Mesenchymal stem cell (in vitro differentiated cells and primary cell): ENCODE results near the gene SULT1E1.
A peak's percentile ranks its signal among the peaks of the same experiment; 100 is the strongest.

Experiments used
- DNase-seq: peaks from one replicate; pipeline ENCODE4 v3.0.0-alpha.2; 2013
- H2AFZ ChIP-seq: one replicate; pipeline ENCODE4 v1.6.1; 2013; ENCODE audit warnings: low read depth, mild to moderate bottlenecking, control low read depth, inconsistent platforms, low read length, moderate library complexity
- H2AK5ac ChIP-seq: 2 replicates; pipeline ENCODE4 v1.6.1; 2013; ENCODE audit warnings: low read length, moderate library complexity, mild to moderate bottlenecking, inconsistent platforms; ENCODE audit not compliant: severe bottlenecking
- H2BK120ac ChIP-seq: one replicate; pipeline ENCODE4 v1.6.1; 2013; ENCODE audit warnings: low read depth, mild to moderate bottlenecking, inconsistent platforms, low read length, moderate library complexity
- H2BK12ac ChIP-seq, 2 experiments: one replicate each; pipeline ENCODE4 v1.6.1; 2013; ENCODE audit warnings: inconsistent platforms in 2 of 2, low read length in 2 of 2, mild to moderate bottlenecking in 2 of 2, moderate library complexity in 2 of 2, control low read depth in 1 of 2
- H2BK15ac ChIP-seq: one replicate; pipeline ENCODE4 v1.6.1; 2013; ENCODE audit warnings: mild to moderate bottlenecking, low read depth, inconsistent platforms; ENCODE audit not compliant: poor library complexity, severe bottlenecking
- H2BK5ac ChIP-seq: 2 replicates; pipeline ENCODE4 v1.6.1; 2013; ENCODE audit warnings: low read depth, mild to moderate bottlenecking, low read length, control low read depth, inconsistent platforms; ENCODE audit not compliant: poor library complexity, severe bottlenecking
- H3K14ac ChIP-seq, 2 experiments: one replicate each; pipeline ENCODE4 v1.6.1; 2013; ENCODE audit warnings: inconsistent platforms in 2 of 2, low read length in 2 of 2, control low read depth in 1 of 2, mild to moderate bottlenecking in 1 of 2, moderate library complexity in 1 of 2
- H3K18ac ChIP-seq, 2 experiments: one replicate each; pipeline ENCODE4 v1.6.1; 2013; ENCODE audit warnings: inconsistent platforms in 2 of 2, low read length in 2 of 2, control low read depth in 1 of 2, low read depth in 1 of 2, mild to moderate bottlenecking in 1 of 2
- H3K23ac ChIP-seq, 2 experiments: one replicate each; pipeline ENCODE4 v1.6.1; 2013; ENCODE audit warnings: inconsistent platforms in 2 of 2, low read length in 2 of 2, mild to moderate bottlenecking in 2 of 2, moderate library complexity in 2 of 2, control low read depth in 1 of 2
- H3K27ac ChIP-seq: 2 replicates; pipeline ENCODE4 v1.5.1; 2013; ENCODE audit warnings: mild to moderate bottlenecking, moderate library complexity, low read length, control low read depth, inconsistent platforms; ENCODE audit not compliant: poor library complexity, severe bottlenecking
- H3K27me3 ChIP-seq, 2 experiments: 2 replicates each; pipeline versions ENCODE4 v1.6.1 to v1.7.0; 2013; ENCODE audit warnings: low read length in 2 of 2, mild to moderate bottlenecking in 2 of 2, moderate library complexity in 2 of 2, control low read depth in 1 of 2, inconsistent platforms in 1 of 2; ENCODE audit not compliant: control insufficient read depth in 1 of 2, insufficient read depth in 1 of 2
- H3K36me3 ChIP-seq, 2 experiments: 2 replicates each; pipeline versions ENCODE4 v1.6.1 to v1.7.0; 2013; ENCODE audit warnings: low read length in 2 of 2, control low read depth in 1 of 2, inconsistent platforms in 1 of 2, low read depth in 1 of 2, mild to moderate bottlenecking in 1 of 2; ENCODE audit not compliant: insufficient read depth in 2 of 2, control insufficient read depth in 1 of 2
- H3K4ac ChIP-seq, 2 experiments: one replicate each; pipeline ENCODE4 v1.6.1; 2013; ENCODE audit warnings: inconsistent platforms in 2 of 2, low read length in 2 of 2, mild to moderate bottlenecking in 2 of 2, moderate library complexity in 2 of 2, control low read depth in 1 of 2, low read depth in 1 of 2
- H3K4me1 ChIP-seq: 2 replicates; pipeline ENCODE4 v1.6.1; 2013; ENCODE audit warnings: low read depth, low read length, control low read depth; ENCODE audit not compliant: control insufficient read depth, insufficient read depth
- H3K4me2 ChIP-seq: 2 replicates; pipeline ENCODE4 v1.6.1; 2013; ENCODE audit warnings: low read length, mild to moderate bottlenecking, inconsistent platforms; ENCODE audit not compliant: poor library complexity, severe bottlenecking
- H3K4me3 ChIP-seq, 2 experiments: 2 replicates each; pipeline versions ENCODE4 v1.5.1 to v1.7.0; 2013; ENCODE audit warnings: low read length in 2 of 2, mild to moderate bottlenecking in 2 of 2, control low read depth in 1 of 2, low read depth in 1 of 2; ENCODE audit not compliant: insufficient read depth in 1 of 2
- H3K79me1 ChIP-seq: replicated peaks from 2 replicates; pipeline ENCODE4 v1.6.1; 2013; ENCODE audit warnings: mild to moderate bottlenecking, control low read depth, low read length, inconsistent platforms; ENCODE audit not compliant: poor library complexity, severe bottlenecking
- H3K9ac ChIP-seq: 2 replicates; pipeline ENCODE4 v1.7.0; 2013; ENCODE audit warnings: mild to moderate bottlenecking, low read length, moderate library complexity
- H3K9me3 ChIP-seq: 2 replicates; pipeline ENCODE4 v1.7.0; 2013; ENCODE audit warnings: mild to moderate bottlenecking, low read length; ENCODE audit not compliant: control insufficient read depth
- H4K8ac ChIP-seq: one replicate; pipeline ENCODE4 v1.6.1; 2013; ENCODE audit warnings: inconsistent platforms, mild to moderate bottlenecking, low read length, moderate library complexity
- H4K91ac ChIP-seq: one replicate; pipeline ENCODE4 v1.6.1; 2013; ENCODE audit warnings: mild to moderate bottlenecking, low read length, inconsistent platforms
- WGBS: methylation state at CpG from one replicate; pipeline ENCODE4 v1.1.7; 2013; ENCODE audit warnings: mixed read lengths; 5-methylcytosine and 5-hydroxymethylcytosine counted together

The SULT1E1 gene

DNA sequence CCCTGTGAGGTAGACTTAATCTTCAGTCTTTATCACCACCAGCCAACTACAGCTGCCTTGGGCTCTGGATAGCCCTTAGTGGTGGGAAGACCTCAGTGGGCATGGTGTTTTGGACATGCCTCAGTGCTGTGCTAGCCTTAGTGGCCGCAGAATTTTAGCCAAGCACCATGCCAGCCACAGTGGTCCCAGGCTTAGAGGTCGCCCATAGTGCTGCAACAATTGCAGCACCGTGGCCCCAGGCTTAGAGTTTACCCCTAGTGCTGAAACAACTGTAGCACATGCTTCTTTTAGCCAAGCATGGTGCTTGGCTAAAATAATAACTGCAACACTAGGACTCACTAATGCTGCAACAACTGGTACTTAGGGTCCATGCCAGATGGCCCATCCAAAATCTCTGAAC lies 60.6 kb downstream of the SULT1E1 start:
- Histone ChIP-seq H3K18ac (no peak overlapping the region), H4K8ac (no peak overlapping the region), H4K91ac (no peak overlapping the region), H3K23ac (no peak overlapping the region), H2AK5ac (no peak overlapping the region), H2BK15ac (no peak overlapping the region), H3K9me3 (no peaks in the 10 kb centered on the region), H3K4me2 (no peak overlapping the region), H2BK5ac (no peak overlapping the region), H2BK12ac (no peak overlapping the region), H3K27me3 (no peaks in the 10 kb centered on the region), H3K14ac (peak overlapping the region in 1 of 2 experiments; percentile 35), H3K4me3 (no peak overlapping the region), H2AFZ (no peak overlapping the region), H3K79me1 (no peaks in the 10 kb centered on the region), H3K4me1 (no peaks in the 10 kb centered on the region), H3K9ac (no peak overlapping the region), H3K36me3 (no peaks in the 10 kb centered on the region), H3K27ac (no peak overlapping the region), H3K4ac (no peak overlapping the region), H2BK120ac (no peak overlapping the region)
- WGBS, result 69% methylated on average over 3 of the region's 3 CpGs
- no peak for DNase-seq

DNA sequence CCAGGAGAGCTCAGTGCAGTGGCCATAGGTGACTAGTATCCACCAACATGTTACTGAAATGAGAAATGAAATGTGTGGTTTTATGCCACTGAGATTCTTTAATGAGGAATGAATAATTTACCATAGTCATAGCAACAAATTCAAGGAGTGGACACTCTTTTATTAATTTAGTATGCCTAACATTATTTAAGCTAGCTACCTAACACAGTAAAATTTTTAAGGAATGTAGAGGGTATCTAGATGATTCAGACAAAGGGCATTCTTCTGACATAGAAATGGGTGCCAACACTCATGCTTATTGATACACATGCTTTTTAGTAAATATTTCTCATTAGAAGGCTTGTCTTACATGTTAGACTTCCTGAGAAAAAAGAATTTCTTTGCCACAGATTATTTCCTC lies 66.2 kb downstream of the SULT1E1 start:
- no peak for DNase-seq
- Histone ChIP-seq H3K27me3 (no peaks in the 10 kb centered on the region), H3K23ac (no peak overlapping the region)

More for the DNA sequence above, 66.2 kb downstream of the SULT1E1 start:
- Histone ChIP-seq H4K91ac (no peak overlapping the region), H3K79me1 (no peaks in the 10 kb centered on the region), H3K4me1 (no peaks in the 10 kb centered on the region), H3K27ac (no peak overlapping the region), H2AFZ (no peak overlapping the region), H3K4me2 (no peak overlapping the region), H3K9me3 (no peaks in the 10 kb centered on the region), H2BK120ac (no peak overlapping the region), H2BK12ac (no peak overlapping the region), H3K14ac (no peak overlapping the region), H3K36me3 (no peaks in the 10 kb centered on the region), H3K4ac (no peak overlapping the region), H3K18ac (no peak overlapping the region), H3K4me3 (no peak overlapping the region), H4K8ac (no peak overlapping the region), H2AK5ac (no peak overlapping the region), H2BK5ac (no peak overlapping the region), H2BK15ac (no peak overlapping the region), H3K9ac (no peak overlapping the region)
